Activated T-helper 17 cell treated with anti-CD3 and anti-CD28 coated beads, Interleukin-2, amount 50 U/mL, for 72 hours (primary cell): Measurements from ENCODE around the gene ADGRG3. TPM values are rescaled to one million over a fixed set of nuclear protein-coding genes. Genes with fewer than 3 reads are reported as not detected.

Experiments used
- ATAC-seq: fragments of 150-1000 bp; cut with Tn5 transposase; replicated peaks from 2 replicates; pipeline ENCODE4 v1.10.0; 2021; ENCODE audit warnings: mild to moderate bottlenecking, moderate library complexity
- H3K27ac Mint-ChIP-seq: one replicate; pipeline ENCODE4 v1.8.0; 2022; ENCODE audit warnings: mixed read lengths
- H3K27me3 Mint-ChIP-seq: one replicate; pipeline ENCODE4 v1.8.0; 2022; ENCODE audit warnings: mixed read lengths
- H3K36me3 Mint-ChIP-seq: one replicate; pipeline ENCODE4 v1.8.0; 2022; ENCODE audit warnings: low read depth, mild to moderate bottlenecking, mixed read lengths
- H3K4me1 Mint-ChIP-seq: one replicate; pipeline ENCODE4 v1.8.0; 2022; ENCODE audit warnings: mixed read lengths
- H3K4me3 Mint-ChIP-seq: one replicate; pipeline ENCODE4 v1.8.0; 2022; ENCODE audit warnings: mild to moderate bottlenecking, mixed read lengths
- H3K9me3 Mint-ChIP-seq: one replicate; pipeline ENCODE4 v1.8.0; 2022; ENCODE audit warnings: mixed read lengths
- total RNA-seq, 2 donors: library from RNA; stranded (reverse); gene quantifications; one replicate each; pipeline ENCODE4 v1.2.3, GENCODE V29; 2022

Gene ADGRG3
- total RNA-seq, 2 donors from 2014 or later, result not detected

DNA sequence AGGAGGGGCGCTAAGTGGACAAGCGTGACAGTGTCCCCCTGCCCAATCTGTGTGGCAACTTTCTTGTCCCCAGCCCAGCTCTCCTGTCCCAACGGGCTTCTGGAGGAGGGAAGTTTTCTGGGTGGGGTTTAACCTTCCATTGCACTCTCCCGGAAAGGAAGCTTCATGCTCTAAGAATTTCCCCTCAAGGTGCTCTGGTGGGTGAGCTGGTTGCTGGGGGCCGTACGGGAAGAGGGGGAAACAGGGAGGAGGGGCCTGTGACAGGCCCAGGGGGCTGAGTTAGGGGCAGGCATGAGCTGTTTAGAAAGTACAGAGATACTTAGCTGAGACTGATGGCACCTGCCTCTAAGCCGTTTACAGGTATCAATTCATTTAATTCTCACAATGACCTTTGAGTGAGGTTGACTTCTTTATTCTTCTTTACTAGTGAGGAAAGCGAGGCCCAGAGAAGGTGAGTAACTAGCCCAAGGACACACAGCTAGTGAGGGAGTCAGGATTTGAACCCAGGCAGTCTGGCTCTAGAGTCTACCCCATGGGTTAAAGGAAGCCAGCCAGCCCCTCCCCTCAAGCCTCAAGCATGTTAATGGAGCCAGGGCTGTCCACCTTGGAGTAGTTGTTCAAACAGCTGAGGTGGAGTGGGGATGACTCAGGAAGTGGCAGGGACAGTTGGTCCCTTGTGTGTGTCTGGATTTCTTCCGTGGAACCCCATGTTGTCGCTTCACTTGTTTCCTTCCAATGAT lies 20.8 kb upstream of the ADGRG3 start:
- peak overlapping the region; percentile 11 for H3K4me3 Mint-ChIP-seq
- H3K36me3 Mint-ChIP-seq, result no peaks in the 10 kb centered on the region
- H3K9me3 Mint-ChIP-seq, result no peaks in the 10 kb centered on the region
- H3K4me1 Mint-ChIP-seq, result peaks cover 15% of the 10 kb centered on the region
- no peaks in the 10 kb centered on the region for H3K27me3 Mint-ChIP-seq
- peak overlapping the region; percentile 66 for H3K27ac Mint-ChIP-seq
- ATAC-seq, result no peak

DNA sequence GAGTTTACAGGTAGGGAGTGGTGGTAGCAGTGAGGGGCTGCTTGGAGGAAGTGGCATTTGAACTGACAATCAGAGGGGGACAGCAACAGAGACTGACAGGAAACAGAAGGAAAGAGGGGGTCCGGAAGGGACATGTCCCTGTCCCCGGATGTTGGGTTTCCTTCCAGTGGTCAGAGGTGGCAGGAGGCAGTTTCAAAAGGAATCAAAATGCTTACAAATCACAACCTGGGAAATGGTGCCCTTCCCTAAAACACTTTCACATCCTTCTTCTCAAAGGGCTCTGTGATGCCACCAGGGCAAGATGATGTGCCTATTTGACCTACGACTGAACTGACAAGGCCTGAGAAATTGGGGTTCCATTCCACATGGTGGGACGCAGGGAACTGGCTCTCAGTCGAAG lies 20.0 kb upstream of the ADGRG3 start:
- ATAC-seq, result no peak
- H3K27ac Mint-ChIP-seq, result peak overlapping the region; percentile 66
- peak overlapping the region; percentile 11 for H3K4me3 Mint-ChIP-seq
- H3K27me3 Mint-ChIP-seq, result no peaks in the 10 kb centered on the region
- no peaks in the 10 kb centered on the region for H3K36me3 Mint-ChIP-seq
- H3K9me3 Mint-ChIP-seq, result no peaks in the 10 kb centered on the region
- H3K4me1 Mint-ChIP-seq, result peaks cover 15% of the 10 kb centered on the region

DNA sequence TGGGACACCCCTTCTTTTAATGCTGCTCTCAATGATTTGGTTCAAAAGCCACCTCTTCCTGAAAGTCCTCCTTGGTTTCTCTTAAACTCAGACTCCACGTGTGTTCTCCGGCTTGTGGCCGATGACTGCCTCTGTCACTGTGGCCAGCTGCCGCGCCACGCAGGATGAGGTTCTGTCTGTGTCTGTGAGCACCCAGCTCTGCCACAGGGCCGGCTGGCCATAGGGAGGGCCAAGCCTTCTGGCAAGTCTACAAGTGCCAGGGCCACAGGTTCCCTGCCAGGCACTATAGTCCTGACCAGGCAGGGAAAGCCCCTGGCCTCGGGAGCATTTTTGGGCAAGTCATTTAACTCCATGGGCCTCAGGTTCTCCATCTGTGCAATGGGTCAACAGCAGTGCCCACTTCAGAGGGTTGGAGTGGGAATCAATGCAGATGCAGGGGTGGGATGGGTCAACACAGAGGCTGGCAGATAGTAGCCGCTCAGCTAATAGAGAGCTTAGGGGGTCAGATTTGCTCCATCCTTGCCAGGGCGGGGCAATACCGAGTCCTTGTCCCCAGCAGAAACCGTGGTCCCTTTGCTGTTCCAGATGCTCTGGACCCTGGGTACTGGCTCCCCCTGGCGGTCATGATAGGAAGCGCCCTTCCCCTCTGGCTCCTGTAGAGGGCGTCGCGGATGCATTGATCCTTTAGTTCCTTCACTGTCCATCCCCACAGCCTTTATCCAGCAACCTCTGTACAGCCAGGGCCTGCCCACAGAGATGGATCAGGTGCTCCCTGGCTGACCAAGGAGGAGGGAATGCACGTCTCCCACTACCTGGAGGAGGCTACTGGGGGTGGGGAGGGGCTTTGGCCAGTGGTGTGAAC lies 19.3 kb upstream of the ADGRG3 start:
- Mint-ChIP-seq H3K27ac (peak overlapping the region; percentile 66), H3K4me3 (peak overlapping the region; percentile 29), H3K36me3 (no peaks in the 10 kb centered on the region), H3K27me3 (no peaks in the 10 kb centered on the region), H3K9me3 (no peaks in the 10 kb centered on the region), H3K4me1 (peaks cover 15% of the 10 kb centered on the region)
- peak; percentile 85 for ATAC-seq

- Mint-ChIP-seq H3K4me3 (no peak overlapping the region), H3K36me3 (no peaks in the 10 kb centered on the region), H3K9me3 (no peaks in the 10 kb centered on the region), H3K27ac (peak overlapping the region; percentile 66), H3K4me1 (peaks cover 15% of the 10 kb centered on the region), H3K27me3 (no peaks in the 10 kb centered on the region)
- ATAC-seq, result no peak
These were observed 18.7 kb upstream of the ADGRG3 start for GRCh38 chr16:57649443-57649751.

GRCh38 chr16:57649846-57650245 lies 18.3 kb upstream of the ADGRG3 start:
- Mint-ChIP-seq H3K9me3 (no peaks in the 10 kb centered on the region), H3K4me1 (peaks cover 15% of the 10 kb centered on the region), H3K36me3 (no peaks in the 10 kb centered on the region), H3K4me3 (no peak overlapping the region), H3K27ac (no peak overlapping the region), H3K27me3 (no peaks in the 10 kb centered on the region)
- ATAC-seq, result no peak

DNA sequence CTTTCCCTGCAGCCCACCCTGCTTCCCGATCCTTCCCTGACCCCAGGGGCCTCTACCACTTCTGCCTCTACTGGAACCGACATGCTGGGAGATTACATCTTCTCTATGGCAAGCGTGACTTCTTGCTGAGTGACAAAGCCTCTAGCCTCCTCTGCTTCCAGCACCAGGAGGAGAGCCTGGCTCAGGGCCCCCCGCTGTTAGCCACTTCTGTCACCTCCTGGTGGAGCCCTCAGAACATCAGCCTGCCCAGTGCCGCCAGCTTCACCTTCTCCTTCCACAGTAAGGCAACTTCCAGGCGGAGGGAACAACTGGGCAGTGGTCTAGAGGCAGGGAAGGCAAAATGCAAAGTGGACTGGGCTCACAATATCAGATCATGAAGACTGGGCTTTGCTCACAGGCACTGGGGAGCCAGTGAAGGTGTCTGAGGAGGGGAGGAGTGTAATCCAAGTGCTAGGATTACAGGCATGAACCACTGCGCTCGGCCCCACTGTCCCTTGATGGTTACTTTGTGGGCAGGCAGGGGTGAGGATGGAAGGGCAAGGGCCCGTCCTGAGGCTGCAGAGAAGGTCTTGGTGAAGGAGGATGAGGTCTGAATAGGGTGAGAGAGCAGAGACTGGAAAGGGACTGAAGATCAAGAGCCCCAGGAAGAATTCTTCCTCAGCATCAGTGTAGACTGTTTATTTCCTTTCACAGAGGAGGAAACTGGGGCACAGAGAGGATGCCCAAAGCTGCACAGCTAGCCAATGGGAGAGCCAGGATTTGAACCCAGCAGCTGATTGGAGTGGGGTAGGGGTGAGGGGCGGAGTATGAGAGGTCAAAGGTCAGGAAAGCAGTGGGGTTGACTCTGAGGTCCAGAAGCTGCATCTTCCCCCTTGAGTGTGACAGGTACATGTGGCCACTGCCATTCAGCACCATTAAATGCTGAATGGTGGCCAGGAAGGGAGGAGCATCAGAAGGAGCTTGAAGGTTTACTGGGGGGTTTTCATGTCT lies 16.5 kb upstream of the ADGRG3 start:
- H3K4me1 Mint-ChIP-seq, result peaks cover 19% of the 10 kb centered on the region
- peak overlapping the region; percentile 86 for H3K27ac Mint-ChIP-seq
- peak; percentile 43 for ATAC-seq
- no peaks in the 10 kb centered on the region for H3K27me3 Mint-ChIP-seq
- H3K36me3 Mint-ChIP-seq, result no peaks in the 10 kb centered on the region
- peak overlapping the region; percentile 29 for H3K4me3 Mint-ChIP-seq
- H3K9me3 Mint-ChIP-seq, result no peaks in the 10 kb centered on the region

DNA sequence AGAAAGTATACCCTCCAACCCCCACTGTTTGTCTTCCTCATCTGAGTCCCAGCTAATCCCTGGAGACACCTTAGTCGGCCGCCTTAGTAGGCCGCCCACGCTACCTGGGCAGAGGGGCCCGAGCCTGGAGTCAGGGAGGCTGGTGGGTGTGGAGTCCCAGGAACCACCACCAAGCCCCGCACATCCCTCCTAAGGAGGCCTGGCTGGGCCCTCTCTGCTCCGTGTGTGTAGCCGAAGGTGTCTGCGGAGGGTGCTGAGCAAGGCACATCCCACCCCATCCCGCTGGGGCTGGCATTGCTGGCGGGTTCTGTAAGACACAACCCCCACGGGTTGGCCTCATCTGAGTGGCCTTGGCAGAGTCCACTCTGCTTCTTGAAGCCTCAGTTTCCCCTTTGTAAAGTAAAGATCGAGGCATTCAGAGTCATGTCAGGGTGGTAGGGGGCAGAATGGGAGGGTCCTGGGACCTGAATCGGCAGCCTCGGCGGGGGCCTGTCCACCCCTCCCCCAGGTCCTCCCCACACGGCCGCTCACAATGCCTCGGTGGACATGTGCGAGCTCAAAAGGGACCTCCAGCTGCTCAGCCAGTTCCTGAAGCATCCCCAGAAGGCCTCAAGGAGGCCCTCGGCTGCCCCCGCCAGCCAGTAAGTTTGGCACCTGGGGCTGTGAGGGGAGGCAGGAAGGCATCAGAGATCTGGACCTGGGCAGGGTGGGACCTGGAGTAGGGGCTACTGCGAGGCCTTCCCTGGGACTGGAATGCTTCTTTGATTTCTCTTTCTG lies 15.2 kb upstream of the ADGRG3 start:
- peaks cover 17% of the 10 kb centered on the region for H3K4me1 Mint-ChIP-seq
- no peaks in the 10 kb centered on the region for H3K27me3 Mint-ChIP-seq
- H3K9me3 Mint-ChIP-seq, result no peaks in the 10 kb centered on the region
- H3K27ac Mint-ChIP-seq, result no peak overlapping the region
- H3K36me3 Mint-ChIP-seq, result no peaks in the 10 kb centered on the region
- H3K4me3 Mint-ChIP-seq, result no peak overlapping the region
- ATAC-seq, result no peak

DNA sequence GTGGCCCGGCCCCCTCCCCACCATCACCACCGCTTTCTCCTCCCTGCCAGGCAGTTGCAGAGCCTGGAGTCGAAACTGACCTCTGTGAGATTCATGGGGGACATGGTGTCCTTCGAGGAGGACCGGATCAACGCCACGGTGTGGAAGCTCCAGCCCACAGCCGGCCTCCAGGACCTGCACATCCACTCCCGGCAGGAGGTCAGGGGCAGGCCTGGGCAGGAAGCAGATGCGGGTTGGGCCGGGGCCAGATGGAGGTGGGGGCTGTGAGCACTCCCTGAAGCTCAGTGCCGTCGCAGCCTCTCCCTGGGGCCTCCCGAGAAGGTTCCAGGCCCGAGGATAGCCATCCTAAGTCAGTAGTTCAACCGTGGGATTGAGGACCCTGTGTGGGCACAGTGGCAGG lies 14.2 kb upstream of the ADGRG3 start:
- no peaks in the 10 kb centered on the region for H3K9me3 Mint-ChIP-seq
- peaks cover 17% of the 10 kb centered on the region for H3K4me1 Mint-ChIP-seq

GRCh38 chr16:57656342-57656955 lies 11.7 kb upstream of the ADGRG3 start:
- H3K9me3 Mint-ChIP-seq, result no peaks in the 10 kb centered on the region
- H3K36me3 Mint-ChIP-seq, result no peaks in the 10 kb centered on the region
- ATAC-seq, result peak; percentile 20
- peak overlapping the region; percentile 51 for H3K27ac Mint-ChIP-seq
- H3K4me1 Mint-ChIP-seq, result peaks cover 16% of the 10 kb centered on the region
- H3K27me3 Mint-ChIP-seq, result no peaks in the 10 kb centered on the region
- no peak overlapping the region for H3K4me3 Mint-ChIP-seq

More for the DNA sequence above, 14.2 kb upstream of the ADGRG3 start:
- Mint-ChIP-seq H3K4me3 (no peak overlapping the region), H3K27me3 (no peaks in the 10 kb centered on the region), H3K36me3 (no peaks in the 10 kb centered on the region), H3K27ac (peak overlapping the region; percentile 74)
- ATAC-seq, result no peak

GRCh38 chr16:57657228-57657627 lies 10.9 kb upstream of the ADGRG3 start:
- no peaks in the 10 kb centered on the region for H3K36me3 Mint-ChIP-seq
- H3K4me1 Mint-ChIP-seq, result peaks cover 9% of the 10 kb centered on the region
- no peaks in the 10 kb centered on the region for H3K27me3 Mint-ChIP-seq
- H3K4me3 Mint-ChIP-seq, result no peak overlapping the region
- no peak for ATAC-seq
- no peak overlapping the region for H3K27ac Mint-ChIP-seq
- H3K9me3 Mint-ChIP-seq, result no peaks in the 10 kb centered on the region

GRCh38 chr16:57658130-57658877 lies 9.8 kb upstream of the ADGRG3 start:
- ATAC-seq, result no peak

DNA sequence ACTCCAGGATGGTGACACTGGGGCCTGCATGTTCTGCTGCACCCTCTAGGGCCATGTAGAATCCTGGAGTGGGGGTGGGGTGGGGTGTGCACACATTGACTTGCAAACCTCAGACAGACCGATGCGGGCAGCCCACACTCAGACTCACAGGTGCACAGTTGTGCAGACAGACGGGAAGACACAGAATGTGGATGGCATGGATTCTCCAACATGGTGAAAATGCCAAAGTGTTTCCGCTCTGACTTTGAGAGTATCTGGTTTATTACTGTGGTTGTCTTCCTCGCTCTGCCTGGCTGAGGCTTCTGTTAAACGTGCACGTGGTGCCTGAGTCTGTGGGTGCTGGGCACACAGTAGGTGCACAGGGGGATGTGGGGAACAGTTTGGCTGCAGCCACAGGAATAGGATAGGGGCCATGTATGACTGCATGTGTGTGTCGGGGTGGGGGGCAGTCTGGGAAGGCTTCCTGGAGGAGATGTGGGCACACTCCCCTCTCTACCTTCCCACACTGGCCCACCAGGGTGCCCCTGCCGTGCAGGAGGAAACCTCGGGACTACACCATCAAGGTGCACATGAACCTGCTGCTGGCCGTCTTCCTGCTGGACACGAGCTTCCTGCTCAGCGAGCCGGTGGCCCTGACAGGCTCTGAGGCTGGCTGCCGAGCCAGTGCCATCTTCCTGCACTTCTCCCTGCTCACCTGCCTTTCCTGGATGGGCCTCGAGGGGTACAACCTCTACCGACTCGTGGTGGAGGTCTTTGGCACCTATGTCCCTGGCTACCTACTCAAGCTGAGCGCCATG lies 9.0 kb upstream of the ADGRG3 start:
- Mint-ChIP-seq H3K27ac (no peak overlapping the region), H3K36me3 (no peaks in the 10 kb centered on the region), H3K27me3 (no peaks in the 10 kb centered on the region), H3K4me3 (no peak overlapping the region), H3K9me3 (no peaks in the 10 kb centered on the region), H3K4me1 (peaks cover 8% of the 10 kb centered on the region)
- no peak for ATAC-seq

More at GRCh38 chr16:57658130-57658877, 9.8 kb upstream of the ADGRG3 start:
- no peaks in the 10 kb centered on the region for H3K9me3 Mint-ChIP-seq
- H3K4me3 Mint-ChIP-seq, result no peak overlapping the region
- H3K4me1 Mint-ChIP-seq, result peaks cover 8% of the 10 kb centered on the region
- no peak overlapping the region for H3K27ac Mint-ChIP-seq
- H3K27me3 Mint-ChIP-seq, result no peaks in the 10 kb centered on the region
- H3K36me3 Mint-ChIP-seq, result no peaks in the 10 kb centered on the region
